Measurements from ENCODE around the gene NPB.

The NPB gene

DNA sequence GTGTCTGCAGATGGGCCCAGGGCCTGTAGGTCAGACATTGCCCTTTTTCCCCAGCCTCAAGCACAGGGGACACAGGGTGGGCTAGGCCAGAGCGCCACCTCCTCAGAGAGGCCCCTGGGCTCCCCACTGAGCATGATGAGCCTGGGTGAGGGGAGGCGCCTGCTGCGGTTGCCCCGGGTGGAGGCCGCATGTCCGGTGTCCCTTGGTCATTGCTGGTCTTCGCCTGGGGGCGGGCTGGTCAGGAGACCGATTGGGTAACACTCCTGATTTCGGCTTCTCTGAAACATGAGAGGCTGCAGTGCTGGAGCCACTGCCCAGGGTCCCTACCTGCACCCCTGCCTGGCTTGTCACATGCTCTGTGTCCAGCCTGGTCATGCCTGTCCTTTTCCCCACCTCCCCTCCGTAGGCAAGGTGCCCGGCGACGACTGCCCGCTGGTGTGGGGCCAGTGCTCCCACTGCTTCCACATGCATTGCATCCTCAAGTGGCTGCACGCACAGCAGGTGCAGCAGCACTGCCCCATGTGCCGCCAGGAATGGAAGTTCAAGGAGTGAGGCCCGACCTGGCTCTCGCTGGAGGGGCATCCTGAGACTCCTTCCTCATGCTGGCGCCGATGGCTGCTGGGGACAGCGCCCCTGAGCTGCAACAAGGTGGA lies 2.4 kb upstream of the NPB start:
- no peak for DNase-seq (ENCODE audit: low spot score)

DNA sequence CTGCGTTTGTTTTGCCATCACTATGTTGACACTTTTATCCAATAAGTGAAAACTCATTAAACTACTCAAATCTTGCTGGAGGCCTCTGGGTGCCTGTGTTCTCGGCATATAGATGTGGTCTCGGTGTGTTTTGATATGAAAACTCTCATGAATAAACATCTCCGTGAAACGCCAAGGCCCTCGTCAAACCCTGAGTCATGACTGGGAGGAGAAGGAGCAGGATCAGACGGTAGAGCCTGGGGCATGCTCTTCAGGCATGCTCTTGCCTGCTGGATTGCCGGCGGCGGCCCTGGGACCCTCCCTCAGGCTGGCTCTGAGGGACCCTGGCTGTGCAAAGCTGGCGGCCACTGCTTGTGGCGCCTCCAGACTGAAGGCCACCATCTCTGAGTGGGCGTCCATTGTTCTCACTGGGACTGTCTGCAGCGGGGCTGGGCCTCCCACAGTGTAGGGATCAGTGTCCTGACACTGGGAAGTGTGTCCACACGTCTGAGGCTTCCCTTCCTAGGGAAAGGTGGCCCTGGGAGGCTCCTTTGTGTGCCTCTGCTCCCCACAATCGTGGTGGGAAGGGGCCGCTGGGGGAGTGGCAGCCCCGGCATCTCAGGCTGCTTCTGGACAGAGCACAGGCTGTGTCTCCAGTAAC lies 1.7 kb upstream of the NPB start:
- no peak for DNase-seq (ENCODE audit: low spot score)

DNA sequence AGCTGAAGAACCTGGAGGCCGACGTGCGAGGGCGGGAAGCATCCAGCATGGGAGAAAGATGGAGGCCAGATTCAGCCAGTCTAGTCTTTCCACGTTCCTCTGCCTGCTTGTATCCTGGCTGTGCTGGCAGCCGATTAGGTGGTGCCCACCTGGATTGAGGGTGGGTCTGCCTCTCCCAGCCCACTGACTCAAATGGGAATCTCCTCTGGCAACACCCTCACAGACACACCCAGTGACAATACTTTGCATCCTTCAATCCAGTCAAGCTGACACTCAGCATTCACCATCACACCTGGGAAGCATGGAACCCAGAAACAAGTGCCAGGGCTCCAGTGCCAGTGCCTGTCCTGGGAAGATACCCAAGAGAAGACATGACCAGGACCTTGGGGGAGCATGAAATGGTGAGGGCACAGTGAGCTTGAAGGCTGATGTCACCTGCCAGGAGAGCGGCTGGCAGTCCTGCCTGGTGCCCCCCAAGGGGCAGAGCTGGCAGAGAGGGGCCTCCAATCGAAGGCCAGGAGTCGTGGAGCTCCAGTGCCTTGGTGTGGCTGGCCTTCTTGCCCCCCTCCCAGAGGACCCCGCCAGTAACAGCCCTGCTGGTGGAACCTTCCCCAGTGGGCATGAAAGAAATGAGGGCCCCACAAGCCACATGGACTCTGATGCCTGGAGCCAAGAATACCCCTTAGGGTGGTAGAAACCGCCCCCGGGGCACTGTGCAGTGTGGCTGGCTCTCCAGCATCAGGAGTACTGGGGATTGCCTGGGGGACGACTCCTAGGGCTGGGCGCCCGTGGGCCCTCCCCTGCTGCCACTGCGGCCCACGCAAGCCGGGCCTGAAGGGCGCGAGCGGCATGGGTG lies 643 bp upstream of the NPB start:
- no peak for DNase-seq (ENCODE audit: low spot score)

DNA sequence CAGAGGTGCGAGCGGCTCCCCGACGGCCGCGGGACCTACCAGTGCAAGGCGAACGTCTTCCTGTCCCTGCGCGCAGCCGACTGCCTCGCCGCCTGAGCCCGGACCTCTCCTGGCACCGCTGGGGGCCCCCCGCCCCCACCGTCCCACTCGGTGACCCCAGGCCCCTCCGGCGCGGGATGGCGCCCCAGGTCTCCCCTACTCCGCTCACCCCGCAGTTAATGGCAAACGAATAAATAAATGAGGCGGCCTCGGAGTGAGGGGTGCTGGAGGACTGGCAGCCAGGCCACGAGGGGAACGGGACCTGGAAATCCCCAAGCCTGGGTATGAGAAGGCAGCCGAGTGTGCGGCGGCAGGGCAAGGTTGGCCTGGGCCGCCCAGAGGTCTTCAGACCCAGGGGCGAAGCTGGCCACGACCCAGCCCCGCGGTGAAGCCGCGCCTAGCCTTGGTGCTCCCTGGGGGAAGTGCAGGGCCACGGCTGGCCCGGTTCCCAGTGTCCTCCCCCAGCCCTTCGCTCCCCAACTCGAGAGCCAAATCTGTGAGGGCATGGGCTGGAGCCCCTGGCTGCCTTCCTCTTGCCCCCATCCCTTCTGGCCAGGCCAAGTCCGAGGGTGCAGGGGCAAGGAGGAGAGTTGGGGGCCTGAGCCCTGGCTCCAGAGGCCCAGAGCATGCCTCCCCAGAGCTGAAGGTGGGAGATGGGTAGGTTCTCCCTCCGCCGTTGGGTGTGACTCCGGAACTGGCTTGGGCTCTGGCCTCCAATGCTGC lies 796 bp downstream of the NPB start:
- no peak for DNase-seq (ENCODE audit: low spot score)

DNA sequence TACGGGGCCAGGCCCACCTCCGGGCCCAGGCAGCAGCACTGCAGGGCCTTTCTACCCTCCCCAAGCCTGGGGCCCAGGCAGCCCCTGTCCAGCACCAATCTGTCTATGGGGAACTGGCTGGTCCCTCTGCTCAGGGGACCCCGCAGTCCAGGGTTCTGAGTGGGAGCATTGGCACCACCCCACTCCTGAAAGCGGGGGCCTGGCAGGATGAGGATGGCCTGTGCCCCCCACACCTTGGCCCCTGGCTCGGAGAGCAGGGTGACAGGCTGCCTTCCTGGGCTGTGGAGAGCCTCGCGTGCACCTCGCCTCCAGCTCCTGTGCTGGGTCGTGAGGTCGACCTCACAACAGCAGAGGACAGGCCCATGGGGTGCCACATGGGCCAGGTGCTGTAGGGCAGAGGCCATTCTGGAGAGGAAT lies 1.4 kb downstream of the NPB start:
- no peak for DNase-seq (ENCODE audit: low spot score)

DNA sequence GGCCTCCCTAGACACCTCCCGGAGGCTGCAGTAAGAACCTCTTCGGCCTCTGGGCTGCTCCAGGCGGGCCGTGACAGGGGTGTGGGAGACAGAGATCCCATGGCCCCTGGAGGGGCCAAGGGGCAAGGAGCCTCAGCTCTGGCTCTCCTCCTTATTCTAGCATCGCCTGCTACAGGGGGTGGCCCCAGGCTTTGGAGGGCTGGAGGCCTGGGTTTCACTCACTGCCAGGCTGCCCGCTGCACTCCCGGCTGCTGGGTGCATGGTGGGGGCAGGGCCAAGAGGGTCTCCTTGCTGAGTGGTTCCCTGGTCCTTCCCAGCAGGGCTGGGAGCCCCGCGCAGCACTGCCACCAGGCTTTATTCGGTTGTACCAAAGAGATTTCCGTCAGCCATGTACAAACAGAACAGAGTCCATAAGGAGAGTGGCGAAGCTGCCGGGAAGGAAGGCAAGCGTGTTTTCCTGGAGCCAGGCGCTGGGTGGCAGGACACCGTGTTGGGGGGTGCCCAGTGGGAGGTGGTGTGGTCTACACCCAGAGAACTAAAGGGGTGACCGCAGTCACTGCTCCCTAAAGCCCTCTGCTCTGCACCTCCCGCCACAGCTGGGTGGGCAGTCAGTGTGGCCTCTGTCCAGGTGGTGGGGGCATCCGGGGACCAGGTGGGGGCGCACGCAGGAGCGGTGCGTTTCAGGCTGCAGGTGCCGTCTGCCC lies 2.0 kb downstream of the NPB start:
- DNase-seq (ENCODE audit: low spot score): no peak

DNA sequence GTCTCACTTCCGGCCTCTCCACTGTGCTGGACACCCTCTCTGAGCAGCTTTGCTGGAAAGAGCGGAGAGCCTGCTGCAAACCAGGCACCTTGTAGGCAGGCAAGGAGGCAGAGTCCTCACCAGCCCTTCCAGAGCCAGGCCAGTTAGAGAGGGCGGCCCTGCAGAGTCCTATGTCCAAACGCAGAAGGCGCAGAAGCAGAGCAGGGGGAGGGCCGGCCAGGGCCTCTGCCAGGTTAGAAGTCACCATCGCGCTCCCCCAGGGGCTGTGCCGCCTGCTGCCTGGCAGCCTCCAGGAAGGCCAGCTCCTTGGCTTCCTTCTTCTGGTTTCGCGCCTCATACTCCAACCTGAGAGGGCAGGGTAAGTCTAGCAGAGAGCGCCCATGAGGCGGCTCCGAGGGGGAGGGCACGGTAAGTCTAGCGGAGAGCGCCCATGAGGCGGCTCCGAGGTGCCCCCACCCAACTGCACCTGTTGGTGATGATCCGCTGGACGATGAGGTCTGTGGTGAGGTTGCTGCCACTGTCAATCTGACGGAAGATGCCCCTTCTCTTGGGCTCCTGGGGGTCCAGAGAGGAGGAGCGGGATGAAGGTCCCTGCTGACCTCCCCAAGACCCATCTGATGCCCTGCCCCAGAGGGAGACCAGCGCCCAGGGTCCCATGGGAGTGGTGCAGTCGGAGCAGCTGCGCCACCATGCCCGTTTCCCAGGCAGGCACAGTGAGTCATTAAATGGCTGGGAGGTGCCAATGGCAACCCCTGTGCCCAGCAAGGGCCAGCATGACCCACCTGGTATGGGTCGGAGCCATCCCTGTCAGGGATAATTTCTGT lies 2.8 kb downstream of the NPB start:
- no peak for DNase-seq (ENCODE audit: low spot score)

DNA sequence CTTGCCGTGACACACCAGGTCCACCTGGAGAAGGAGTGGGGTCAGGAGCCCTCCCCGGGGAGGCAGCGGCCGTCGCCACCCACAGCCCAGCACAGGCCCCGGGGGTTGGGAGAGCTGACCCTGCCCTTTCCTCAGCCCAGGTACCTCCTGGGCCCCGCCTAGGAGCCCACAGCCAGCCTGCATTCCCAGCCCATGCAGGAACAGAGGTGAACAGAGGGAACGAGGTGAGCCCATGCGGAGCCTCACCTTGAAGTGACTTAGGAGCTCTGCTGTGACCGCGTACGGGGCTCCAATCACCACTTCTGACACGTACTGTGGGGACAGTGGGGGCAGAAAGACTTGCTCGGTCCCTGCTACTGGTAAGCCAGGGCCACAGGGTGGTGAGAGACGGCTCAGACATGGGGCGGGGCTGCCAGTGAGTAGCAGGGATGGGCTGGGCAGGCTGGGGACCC lies 3.4 kb downstream of the NPB start:
- no peak for DNase-seq (ENCODE audit: low spot score)

DNA sequence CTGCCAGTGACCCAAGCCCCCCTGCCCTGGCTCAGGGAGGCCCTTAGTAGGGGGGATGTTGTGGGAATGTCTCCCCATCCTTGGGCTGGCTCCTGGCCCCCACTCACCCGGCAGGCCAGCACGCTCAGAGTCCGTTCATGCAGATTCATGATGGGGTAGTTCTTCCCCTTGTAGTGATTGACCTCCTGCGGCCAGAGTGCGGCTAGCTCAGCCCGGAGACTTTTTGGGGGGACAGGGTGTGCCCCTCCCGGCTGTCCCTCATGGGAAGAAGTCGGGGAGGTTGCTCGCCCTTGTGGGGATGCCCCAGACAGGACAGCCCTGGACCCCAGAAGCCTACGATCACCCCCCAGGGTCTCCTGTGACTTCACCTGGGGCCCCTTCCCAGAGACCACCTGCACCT lies 4.0 kb downstream of the NPB start:
- no peak for DNase-seq (ENCODE audit: low spot score)

DNA sequence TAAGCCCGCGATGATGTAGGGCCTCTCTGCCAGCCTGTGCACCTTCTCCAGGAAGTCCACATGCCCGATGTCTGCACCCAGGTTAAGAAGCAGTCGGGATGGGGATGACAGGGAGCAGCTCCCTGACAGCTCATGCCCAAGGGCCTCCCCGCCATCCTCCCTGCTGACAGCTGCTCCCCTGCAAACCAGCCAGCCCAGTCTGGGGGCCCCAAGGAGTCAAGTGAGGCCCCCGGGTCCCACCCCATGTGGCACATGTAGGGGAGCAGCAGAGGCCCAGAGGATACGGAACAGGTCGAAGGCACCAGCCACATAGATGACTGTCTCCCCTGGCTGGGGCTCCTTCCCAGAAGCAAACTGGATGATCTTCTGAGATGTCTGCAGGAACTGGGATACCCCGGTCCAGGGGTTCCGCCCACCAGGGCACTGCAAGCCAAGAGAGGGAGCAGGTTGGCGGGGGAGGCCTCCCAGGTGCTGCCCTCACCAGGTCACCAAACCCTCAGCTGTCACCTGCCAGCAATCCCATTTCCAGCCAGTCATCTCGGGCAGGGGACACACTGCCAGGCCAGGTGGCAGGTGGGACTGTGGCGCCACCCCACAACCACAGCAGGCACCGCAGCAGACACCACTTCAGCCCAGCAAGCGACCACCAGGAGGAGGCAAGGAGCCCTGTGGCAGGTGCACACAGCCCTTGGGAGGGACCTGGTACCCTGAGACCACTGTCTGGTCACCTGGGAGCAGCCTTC lies 4.6 kb downstream of the NPB start:
- DNase-seq (ENCODE audit: low spot score): peak; percentile 59

DNA sequence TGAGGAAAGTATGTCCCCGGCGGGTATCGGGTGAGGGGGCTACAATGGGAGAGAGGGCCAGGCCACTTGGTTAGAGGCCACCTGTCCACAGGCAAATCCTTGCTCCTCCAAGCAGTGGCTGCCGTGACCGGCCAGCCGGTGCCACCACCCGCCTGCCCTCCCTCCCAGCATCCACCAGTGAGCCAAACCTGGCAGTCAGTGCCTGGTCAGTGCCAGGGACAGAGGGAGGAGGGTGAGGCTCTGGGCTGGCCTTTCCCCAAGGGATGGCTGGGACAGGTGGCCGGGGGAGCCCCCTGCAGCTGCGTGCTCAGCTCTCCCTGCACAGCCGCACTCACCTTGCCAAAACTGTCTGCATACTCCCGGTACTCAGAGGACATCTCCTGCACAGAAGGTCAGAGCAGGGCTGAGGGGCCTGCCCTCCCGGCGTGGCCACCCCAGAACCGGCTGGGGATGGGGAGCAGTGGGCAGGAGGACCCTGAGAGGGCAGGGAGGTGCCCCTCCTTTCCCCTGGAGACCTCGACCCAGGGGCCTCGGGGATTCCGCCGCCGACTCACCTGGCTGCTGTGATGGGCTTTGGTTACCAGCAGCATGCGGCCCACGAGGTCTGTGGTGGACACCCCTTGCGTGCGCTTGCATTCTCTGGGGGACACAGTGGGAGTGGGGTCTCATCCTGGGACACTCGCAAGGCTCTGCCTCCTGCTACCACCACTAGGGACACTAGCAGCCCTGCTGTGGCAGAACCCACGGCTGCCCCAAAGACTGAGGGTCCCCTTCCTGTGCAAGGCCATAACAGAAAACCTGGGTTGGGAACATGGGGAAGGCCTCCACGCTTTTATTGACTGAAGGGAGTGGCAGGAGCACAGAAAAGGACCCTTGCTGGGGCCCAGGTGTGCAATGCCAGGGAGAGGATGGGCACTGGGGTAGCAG lies 5.4 kb downstream of the NPB start:
- DNase-seq (ENCODE audit: low spot score): no peak

DNA sequence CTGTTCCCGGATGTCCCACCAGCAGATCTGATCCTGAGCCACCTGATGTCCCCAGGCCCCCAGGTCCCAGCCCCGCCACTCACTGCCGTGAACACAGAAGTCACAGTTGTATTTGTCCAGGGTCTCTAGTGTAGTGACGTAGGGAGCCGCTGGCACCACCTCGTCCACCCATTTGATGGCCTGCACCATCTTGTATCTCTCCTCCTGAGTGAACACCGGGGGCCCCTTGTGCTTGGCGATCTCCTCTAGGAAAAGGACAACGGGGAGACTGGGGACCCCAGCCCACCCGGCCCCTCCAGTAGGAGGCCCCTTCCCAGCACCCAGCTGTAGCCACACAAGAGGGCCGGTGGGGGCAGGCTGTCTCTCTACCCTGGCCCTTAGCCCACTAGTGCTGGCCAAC lies 6.8 kb downstream of the NPB start:
- DNase-seq (ENCODE audit: low spot score): no peak

DNA sequence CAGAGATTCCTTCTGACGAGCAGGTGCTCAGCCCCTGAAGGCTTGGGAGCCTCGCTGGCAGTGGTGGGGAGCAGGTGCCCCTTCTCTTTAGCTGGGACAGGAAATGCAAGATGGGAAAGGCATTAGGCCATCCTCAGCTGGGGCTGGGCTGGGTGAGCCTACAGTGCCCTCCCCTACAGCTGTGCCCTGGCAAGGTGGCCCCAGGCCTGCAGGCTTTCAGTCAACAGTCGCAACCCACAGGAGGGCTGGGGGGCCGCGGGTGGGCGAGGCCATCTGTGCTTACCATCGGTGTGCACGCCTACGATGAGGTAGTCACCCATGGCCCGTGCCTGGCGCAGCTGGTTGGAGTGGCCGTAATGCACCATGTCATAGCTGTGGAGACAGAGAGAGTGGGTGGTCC lies 7.2 kb downstream of the NPB start:
- no peak for DNase-seq (ENCODE audit: low spot score)

DNA sequence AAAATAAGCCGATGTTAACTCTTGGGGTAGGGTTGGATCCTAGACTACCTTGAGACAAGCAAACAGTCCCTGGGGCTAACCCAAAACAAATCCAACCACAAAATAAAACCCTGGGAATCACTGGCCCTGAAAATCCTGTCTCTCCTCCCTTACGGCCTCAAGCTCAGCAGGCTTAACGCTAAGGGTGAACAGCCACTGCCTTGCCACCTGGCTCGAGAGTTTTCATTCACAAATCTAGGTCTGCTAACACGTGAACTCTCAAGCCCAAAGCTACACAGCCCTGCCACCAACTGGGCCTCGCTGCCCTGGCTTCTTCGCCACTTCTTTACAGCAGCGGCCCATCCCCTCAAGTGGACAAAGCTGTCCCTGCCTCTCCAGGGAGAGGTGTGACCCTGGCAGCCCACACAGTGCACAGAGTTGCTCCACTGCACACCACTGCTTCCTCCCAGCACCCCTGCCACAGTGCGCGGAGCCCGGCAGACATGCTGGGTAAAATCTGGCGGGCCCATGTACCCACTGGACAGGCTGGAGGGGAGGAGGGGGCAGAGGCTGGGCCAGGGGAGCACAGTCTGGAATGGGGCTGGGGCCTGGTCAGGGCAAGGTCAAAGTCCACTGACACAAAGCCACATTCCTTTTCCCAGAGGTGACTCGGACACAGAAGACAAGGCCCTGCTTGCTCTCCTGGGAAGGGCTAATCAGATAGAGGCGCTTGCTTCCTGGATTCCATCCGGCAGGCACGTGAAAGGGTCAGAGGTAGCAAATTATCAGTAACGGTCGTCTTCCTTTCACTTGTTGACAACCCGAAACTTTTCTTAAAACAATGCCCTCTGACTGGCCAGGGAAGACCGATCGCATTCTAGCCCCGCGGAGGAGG lies 8.2 kb downstream of the NPB start:
- no peak for DNase-seq (ENCODE audit: low spot score)

DNA sequence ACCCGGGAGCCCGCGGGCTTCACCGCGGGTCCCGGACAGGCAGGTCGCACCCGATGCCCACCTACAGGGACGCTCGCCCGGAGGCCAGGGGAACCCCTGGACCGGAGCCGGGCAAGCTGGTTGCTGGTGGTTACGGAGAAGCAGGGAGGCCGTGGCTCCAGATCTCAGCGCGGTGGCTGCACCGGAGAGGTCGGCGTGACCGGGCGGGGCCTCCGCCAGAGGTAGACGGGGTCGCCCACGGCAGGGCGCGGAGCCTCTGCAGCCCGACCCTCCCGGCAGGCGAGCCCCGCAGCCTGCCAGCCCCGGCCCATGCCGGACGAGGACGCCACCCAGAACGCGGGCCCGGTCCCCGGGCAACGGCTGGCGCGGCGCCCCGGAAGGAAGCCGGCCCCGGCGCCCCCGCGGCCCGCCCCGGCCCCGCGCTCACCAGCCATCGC lies 8.8 kb downstream of the NPB start:
- no peak for DNase-seq (ENCODE audit: low spot score)

DNA sequence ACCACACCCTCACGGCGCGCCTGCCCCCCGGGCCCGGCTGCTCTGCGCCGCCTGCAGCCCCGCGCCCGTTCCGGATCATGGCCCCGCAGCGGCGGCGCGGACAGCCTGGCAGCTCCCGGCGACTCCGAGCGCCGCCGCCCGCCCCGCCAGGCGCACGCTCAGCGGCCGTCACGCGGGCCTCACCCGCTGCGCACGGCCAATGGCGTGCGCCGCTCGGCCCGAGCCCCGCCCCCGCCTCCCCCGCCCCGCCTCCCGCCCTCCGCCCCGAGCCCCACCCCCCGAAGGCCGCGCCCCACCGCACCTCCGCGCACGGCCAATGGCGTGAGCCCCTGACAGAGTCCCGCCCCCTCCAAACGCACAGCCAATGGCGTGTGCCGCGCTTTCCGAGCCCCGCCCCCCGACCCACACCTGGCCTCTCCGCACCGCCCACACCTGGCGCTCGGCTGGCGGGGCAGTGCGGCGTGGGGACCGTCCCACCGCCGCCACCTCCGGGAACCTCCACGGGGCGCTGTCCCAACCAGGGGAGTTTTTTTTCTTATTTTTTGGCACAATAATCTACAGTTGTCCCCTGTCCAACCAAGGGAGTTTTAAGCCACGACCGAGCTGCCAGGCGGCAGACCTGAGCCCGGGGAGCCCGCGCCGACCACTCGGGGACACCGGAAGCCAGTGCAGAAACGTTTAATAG lies 9.4 kb downstream of the NPB start, which contains the start of gene PCYT2:
Gene PCYT2 (minus strand): TSS at position 123 of the 685 bp plus-strand sequence. CDS start 44 bp downstream, at position 79.
- peak; percentile 90 for DNase-seq (ENCODE audit: low spot score)

DNA sequence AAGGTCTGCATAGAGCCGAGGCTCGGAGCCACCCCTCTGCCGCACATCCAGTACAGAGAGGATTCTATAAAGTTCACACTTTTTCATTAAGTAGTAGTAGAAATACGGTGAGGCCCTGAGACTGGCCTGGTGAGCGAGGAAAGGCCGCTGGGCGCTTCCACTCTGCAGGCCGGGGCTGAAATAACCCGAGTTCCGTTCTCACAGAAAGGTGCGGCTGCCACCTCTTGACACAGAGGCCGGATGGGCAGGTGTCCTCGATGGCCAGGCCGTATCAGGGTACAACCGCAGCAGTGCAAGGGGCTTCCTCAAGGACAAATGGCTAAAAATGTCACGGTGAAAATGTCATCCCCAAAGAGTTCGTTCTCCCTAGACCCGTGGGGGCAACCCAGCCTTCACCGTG lies 9.9 kb downstream of the NPB start:
- DNase-seq (ENCODE audit: low spot score): no peak
